Muscle layer of duodenum (tissue), 2 donors: ENCODE results near the gene ARHGEF37.
"Not testable (repeated sequence)": the region's sequence is repeated elsewhere in the genome, so short reads cannot be mapped to it uniquely, and the experiment has no call there.

Source experiments
- H3K27ac ChIP-seq: one replicate; pipeline ENCODE4 v1.7.0; 2013; ENCODE audit warnings: mild to moderate bottlenecking, low read length
- H3K27me3 ChIP-seq: one replicate; pipeline ENCODE4 v1.7.0; 2013; ENCODE audit warnings: low read depth, mild to moderate bottlenecking, control low read depth, low read length
- H3K36me3 ChIP-seq, 2 donors: one replicate each; pipeline ENCODE4 v1.7.0; 2013; ENCODE audit warnings: low read length in 2 of 2, control low read depth in 1 of 2, mild to moderate bottlenecking in 1 of 2; ENCODE audit not compliant: insufficient read depth in 2 of 2, control insufficient read depth in 1 of 2
- H3K4me1 ChIP-seq, 2 donors: one replicate each; pipeline ENCODE4 v1.7.0; 2013; ENCODE audit warnings: low read length in 2 of 2, mild to moderate bottlenecking in 2 of 2, control low read depth in 1 of 2, moderate library complexity in 1 of 2; ENCODE audit not compliant: insufficient read depth in 2 of 2, control insufficient read depth in 1 of 2
- H3K4me3 ChIP-seq, 2 donors: one replicate each; pipeline ENCODE4 v1.7.0; 2013; ENCODE audit warnings: low read length in 2 of 2, low read depth in 1 of 2, mild to moderate bottlenecking in 1 of 2
- H3K9me3 ChIP-seq, 2 donors: one replicate each; pipeline ENCODE4 v1.7.0; 2013; ENCODE audit warnings: low read length in 2 of 2, control low read depth in 1 of 2, mild to moderate bottlenecking in 1 of 2; ENCODE audit not compliant: control insufficient read depth in 1 of 2
- donor health status: healthy.

ARHGEF37 gene

DNA sequence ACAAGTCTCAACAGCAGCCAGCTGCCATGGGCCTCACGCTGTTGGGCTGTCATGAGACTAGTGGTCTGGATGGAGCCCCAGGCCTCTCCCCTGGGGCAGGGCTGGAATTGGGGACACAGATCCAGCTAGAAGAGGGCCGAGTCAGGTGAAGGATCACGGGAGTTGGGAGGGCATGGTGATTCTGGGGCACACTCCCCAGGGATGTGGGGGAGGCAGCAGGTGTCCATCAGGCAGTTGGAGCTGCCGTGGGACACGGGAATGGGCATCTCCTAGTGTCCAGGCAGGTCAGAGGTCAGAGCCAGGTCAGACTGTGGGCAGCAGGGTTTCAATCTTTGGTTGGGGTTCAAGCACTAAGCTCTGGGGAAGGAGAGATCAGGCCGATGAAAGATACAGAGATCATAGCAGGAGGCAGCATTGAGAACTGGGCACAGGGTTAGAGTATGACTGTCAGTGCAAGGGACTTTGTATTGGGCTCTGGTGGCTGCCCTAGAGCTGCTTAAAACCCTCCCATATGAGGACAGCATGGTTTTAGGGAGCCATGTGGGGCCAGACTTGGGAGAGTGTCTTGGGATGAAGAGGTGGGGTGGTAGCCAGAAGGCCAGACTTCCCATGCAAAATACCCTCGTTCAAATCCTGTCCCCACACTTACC, 59.2 kb downstream of the ARHGEF37 start:
- H3K4me1 ChIP-seq, result peaks cover 7 to 12% of the 10 kb centered on the region in 2 donors
- H3K27ac ChIP-seq, result peak overlapping the region; percentile 70
- peak overlapping the region in 1 of 2 donors; percentile 37 for H3K4me3 ChIP-seq
- no peaks in the 10 kb centered on the region for H3K36me3 ChIP-seq
- H3K9me3 ChIP-seq, result no peaks in the 10 kb centered on the region
- H3K27me3 ChIP-seq, result no peaks in the 10 kb centered on the region

GRCh38 chr5:149641000-149641576, 59.8 kb downstream of the ARHGEF37 start:
- Histone ChIP-seq H3K4me3 (peak overlapping the region in 1 of 2 donors; percentile 37), H3K27ac (peak overlapping the region; percentile 70), H3K36me3 (no peaks in the 10 kb centered on the region), H3K9me3 (no peaks in the 10 kb centered on the region), H3K4me1 (peaks cover 7 to 12% of the 10 kb centered on the region in 2 donors), H3K27me3 (no peaks in the 10 kb centered on the region)

DNA sequence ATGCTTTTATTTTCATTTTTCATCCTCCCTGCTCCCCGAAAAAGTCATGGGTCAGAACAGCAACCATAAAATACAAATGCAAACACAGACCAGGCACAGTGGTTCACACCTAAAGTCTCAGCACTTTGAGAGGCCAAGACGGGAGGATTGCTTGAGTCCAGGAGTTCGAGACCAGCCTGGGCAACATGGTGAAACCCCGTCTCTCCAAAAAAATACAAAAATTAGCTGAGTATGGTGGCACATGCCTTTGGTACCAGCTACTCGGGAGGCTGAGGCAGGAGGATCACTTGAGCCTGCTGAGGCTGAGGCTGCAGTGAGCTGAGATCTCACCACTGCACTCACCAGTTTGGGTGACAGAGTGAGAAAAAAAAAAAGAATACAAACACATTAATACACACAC, 60.3 kb downstream of the ARHGEF37 start:
- Histone ChIP-seq H3K9me3 (no peaks in the 10 kb centered on the region), H3K4me3 (no peak overlapping the region), H3K27ac (peak overlapping the region; percentile 70)

GRCh38 chr5:149643781-149644180, 62.5 kb downstream of the ARHGEF37 start:
- H3K4me3 ChIP-seq, result no peak overlapping the region
- H3K27ac ChIP-seq, result no peak overlapping the region
- H3K27me3 ChIP-seq, result no peaks in the 10 kb centered on the region
- H3K4me1 ChIP-seq, result peaks cover 7 to 12% of the 10 kb centered on the region in 2 donors
- no peaks in the 10 kb centered on the region for H3K9me3 ChIP-seq
- H3K36me3 ChIP-seq, result no peaks in the 10 kb centered on the region

More for the DNA sequence above, 60.3 kb downstream of the ARHGEF37 start:
- H3K4me1 ChIP-seq, result peaks cover 7 to 12% of the 10 kb centered on the region in 2 donors
- H3K36me3 ChIP-seq, result no peaks in the 10 kb centered on the region
- H3K27me3 ChIP-seq, result no peaks in the 10 kb centered on the region

DNA sequence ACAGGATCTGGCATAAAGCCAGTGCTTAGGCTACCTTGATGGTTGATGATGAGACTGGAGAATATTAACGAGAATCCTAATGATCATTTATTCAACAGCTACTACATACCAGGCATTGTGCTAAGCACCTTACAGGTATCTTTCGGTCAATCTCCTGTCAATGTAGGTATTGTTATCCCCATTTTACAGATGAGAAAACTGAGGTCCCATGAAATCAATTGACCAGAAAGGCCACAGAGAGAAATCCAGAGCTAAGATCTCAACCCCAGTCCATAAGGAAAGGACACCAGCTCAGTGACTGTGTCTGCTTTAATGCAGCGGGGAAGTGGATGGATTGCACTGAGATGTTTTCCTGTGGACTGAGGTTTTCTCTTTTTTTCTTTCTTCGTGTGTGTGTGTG, 63.3 kb downstream of the ARHGEF37 start:
- Histone ChIP-seq H3K27ac (no peak overlapping the region), H3K4me3 (no peak overlapping the region), H3K36me3 (no peaks in the 10 kb centered on the region), H3K9me3 (no peaks in the 10 kb centered on the region), H3K27me3 (no peaks in the 10 kb centered on the region), H3K4me1 (peaks cover 4 to 10% of the 10 kb centered on the region in 2 donors)

DNA sequence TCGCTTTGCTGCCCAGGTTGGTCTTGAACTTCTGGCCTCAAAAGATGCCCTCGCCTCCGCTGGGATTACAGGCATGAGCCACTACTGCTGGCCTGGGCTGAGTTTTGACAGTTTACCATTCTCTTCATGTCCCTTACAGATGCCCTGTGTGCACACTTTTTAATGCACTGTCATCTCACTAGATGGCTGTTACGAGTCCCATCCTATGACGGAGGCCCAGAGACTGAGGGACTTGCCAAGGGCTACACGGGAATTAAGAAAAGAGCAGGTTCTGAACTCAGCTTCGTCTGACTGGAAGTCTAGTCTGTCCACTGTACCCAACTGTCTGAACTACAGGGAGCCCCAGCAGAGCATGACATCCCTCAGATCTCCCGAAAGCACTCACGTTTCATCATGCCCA, 63.9 kb downstream of the ARHGEF37 start:
- H3K9me3 ChIP-seq, result no peaks in the 10 kb centered on the region
- H3K4me3 ChIP-seq, result no peak overlapping the region
- no peaks in the 10 kb centered on the region for H3K36me3 ChIP-seq

GRCh38 chr5:149645725-149646124, 64.4 kb downstream of the ARHGEF37 start:
- Histone ChIP-seq H3K27ac (no peak overlapping the region), H3K36me3 (no peaks in the 10 kb centered on the region), H3K9me3 (no peaks in the 10 kb centered on the region), H3K4me1 (no peaks in the 10 kb centered on the region), H3K27me3 (no peaks in the 10 kb centered on the region), H3K4me3 (no peak overlapping the region)

More for the DNA sequence above, 63.9 kb downstream of the ARHGEF37 start:
- no peaks in the 10 kb centered on the region for H3K27me3 ChIP-seq
- peaks cover 0 to 4% of the 10 kb centered on the region in 2 donors for H3K4me1 ChIP-seq
- H3K27ac ChIP-seq, result no peak overlapping the region

DNA sequence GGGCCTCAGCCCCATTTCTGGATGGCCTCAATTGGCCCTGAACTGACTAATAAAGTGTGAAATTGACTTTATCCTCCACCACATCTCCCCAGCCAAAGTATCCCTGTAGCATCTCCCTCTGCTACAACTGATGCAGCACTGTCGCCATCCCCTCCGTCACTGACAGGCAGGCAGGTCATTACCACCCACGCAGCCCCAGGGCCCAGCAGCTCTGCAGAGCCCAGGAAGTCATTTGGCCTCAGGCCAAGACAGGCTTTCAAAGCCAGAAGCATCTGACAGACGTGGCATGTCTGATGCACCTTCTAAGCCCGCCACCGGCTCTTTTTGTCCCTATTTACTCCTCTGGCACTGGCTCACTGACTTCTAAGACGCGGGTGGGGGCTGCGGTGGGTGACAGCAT, 65.3 kb downstream of the ARHGEF37 start:
- no peak overlapping the region for H3K27ac ChIP-seq
- H3K9me3 ChIP-seq, result no peaks in the 10 kb centered on the region
- no peaks in the 10 kb centered on the region for H3K36me3 ChIP-seq
- H3K27me3 ChIP-seq, result no peaks in the 10 kb centered on the region
- no peak overlapping the region for H3K4me3 ChIP-seq
- no peaks in the 10 kb centered on the region for H3K4me1 ChIP-seq

GRCh38 chr5:149647334-149647733, 66.0 kb downstream of the ARHGEF37 start:
- H3K4me3 ChIP-seq, result no peak overlapping the region
- no peaks in the 10 kb centered on the region for H3K36me3 ChIP-seq
- no peaks in the 10 kb centered on the region for H3K4me1 ChIP-seq
- H3K27ac ChIP-seq, result no peak overlapping the region
- no peaks in the 10 kb centered on the region for H3K9me3 ChIP-seq
- H3K27me3 ChIP-seq, result no peaks in the 10 kb centered on the region

- H3K27ac ChIP-seq, H3K27me3 ChIP-seq, H3K9me3 ChIP-seq, H3K4me1 ChIP-seq, H3K36me3 ChIP-seq, H3K4me3 ChIP-seq: not testable (repeated sequence)
Observed at GRCh38 chr5:149648464-149649393, 67.4 kb downstream of the ARHGEF37 start.

- not testable (repeated sequence) for H3K4me1 ChIP-seq, H3K27me3 ChIP-seq, H3K9me3 ChIP-seq, H3K36me3 ChIP-seq, H3K27ac ChIP-seq, H3K4me3 ChIP-seq
Observed at GRCh38 chr5:149649730-149650129, 68.4 kb downstream of the ARHGEF37 start.
